Naive thymus-derived CD8-positive, alpha-beta T cell (primary cell): Measurements from ENCODE around the gene ITGB3. TPM values are rescaled to one million over a fixed set of nuclear protein-coding genes. Genes with fewer than 3 reads are reported as not detected.

Experiments used
- ATAC-seq, 2 donors: fragments of 150-1000 bp; cut with Tn5 transposase in 1 of 2; sonication (Bioruptor Pico), chemical (Tn5 transposase) in 1 of 2; 1 replicate in 1 of 2; 2 replicates in 1 of 2; pipeline ENCODE4 v1.10.0; 2021; ENCODE audit warnings: mild to moderate bottlenecking in 2 of 2, moderate library complexity in 2 of 2
- POLR2A ChIA-PET: fragments of 350-600 bp; sonication (Branson Sonifier 250); formaldehyde crosslinking; loops from one replicate; lab custom pipeline; 2021; ENCODE audit warnings: antibody characterized with exemption; lab: Charles Lee
- DNase-seq, 10 donors: peaks; one replicate each; pipeline versions ENCODE4 v3.0.0 to v3.0.0-alpha.2; 2020 to 2022
- H3K27ac Mint-ChIP-seq, 10 donors: one replicate each; pipeline ENCODE4 v1.8.0; 2020 to 2022; ENCODE audit warnings: mild to moderate bottlenecking in 10 of 10, mixed read lengths in 10 of 10, moderate library complexity in 4 of 10, inconsistent platforms in 1 of 10
- H3K27me3 Mint-ChIP-seq, 5 donors: one replicate each; pipeline ENCODE4 v1.8.0; 2021 to 2022; ENCODE audit warnings: mixed read lengths in 5 of 5
- H3K36me3 Mint-ChIP-seq, 3 donors: one replicate each; pipeline ENCODE4 v1.8.0; 2020 to 2022; ENCODE audit warnings: mixed read lengths in 3 of 3, mild to moderate bottlenecking in 2 of 3, inconsistent platforms in 1 of 3
- H3K4me1 Mint-ChIP-seq, 4 donors: one replicate each; pipeline ENCODE4 v1.8.0; 2021 to 2022; ENCODE audit warnings: mixed read lengths in 4 of 4
- H3K4me3 Mint-ChIP-seq, 10 donors: one replicate each; pipeline ENCODE4 v1.8.0; 2020 to 2022; ENCODE audit warnings: mild to moderate bottlenecking in 10 of 10, mixed read lengths in 10 of 10, moderate library complexity in 6 of 10, inconsistent platforms in 1 of 10
- H3K9me3 Mint-ChIP-seq, 9 donors: one replicate each; pipeline ENCODE4 v1.8.0; 2020 to 2022; ENCODE audit warnings: mixed read lengths in 9 of 9, mild to moderate bottlenecking in 3 of 9, inconsistent platforms in 1 of 9, moderate library complexity in 1 of 9
- polyA plus RNA-seq, 3 donors: library from polyadenylated mRNA; unstranded; fragments of 300-500 nt; fragmentation: Illumina TruSeq; gene quantifications; one replicate each; pipeline ENCODE4 v1.2.3, GENCODE V29; 2021
- total RNA-seq, 8 experiments: library from RNA in 2 of 8; stranded (reverse) in 2 of 8; gene quantifications; one replicate each; pipeline ENCODE4 v1.2.3 and lab custom pipeline; 2021 to 2026

The ITGB3 gene
- total and polyA plus RNA-seq, 5 experiments from 2014 or later, result not detected

GRCh38 chr17:47286198-47286914, 32.7 kb downstream of the ITGB3 start:
- ATAC-seq (peak in 1 of 2 donors; percentile 33), DNase-seq (no peak)
- POLR2A ChIA-PET, result no interaction called here
- Mint-ChIP-seq H3K27me3 (peaks cover 0 to 15% (median 4%) of the 10 kb centered on the region in 5 donors), H3K36me3 (no peaks in the 10 kb centered on the region), H3K4me3 (no peak overlapping the region), H3K4me1 (peaks cover 0 to 20% (median 0%) of the 10 kb centered on the region in 4 donors), H3K9me3 (no peaks in the 10 kb centered on the region), H3K27ac (peak overlapping the region in 2 of 10 donors; percentile 49 to 55)

- no peaks in the 10 kb centered on the region for H3K36me3 Mint-ChIP-seq
- H3K27ac Mint-ChIP-seq, result no peak overlapping the region
- H3K4me1 Mint-ChIP-seq, result peaks cover 0 to 17% (median 0%) of the 10 kb centered on the region in 4 donors
- DNase-seq (no peak), ATAC-seq (no peak)
- H3K4me3 Mint-ChIP-seq, result no peak overlapping the region
- peaks cover 0 to 15% (median 4%) of the 10 kb centered on the region in 5 donors for H3K27me3 Mint-ChIP-seq
- POLR2A ChIA-PET, result no interaction called here
- H3K9me3 Mint-ChIP-seq, result no peaks in the 10 kb centered on the region
These were observed 33.4 kb downstream of the ITGB3 start for GRCh38 chr17:47287068-47287467.

- Mint-ChIP-seq H3K27me3 (peaks cover 0 to 15% (median 4%) of the 10 kb centered on the region in 5 donors), H3K4me1 (peaks cover 0 to 17% (median 0%) of the 10 kb centered on the region in 4 donors), H3K4me3 (no peak overlapping the region), H3K36me3 (no peaks in the 10 kb centered on the region), H3K9me3 (no peaks in the 10 kb centered on the region), H3K27ac (no peak overlapping the region)
- POLR2A ChIA-PET, result no interaction called here
- ATAC-seq (no peak), DNase-seq (no peak)
These were observed 34.0 kb downstream of the ITGB3 start for GRCh38 chr17:47287639-47288038.

- DNase-seq (no peak), ATAC-seq (no peak)
- H3K27me3 Mint-ChIP-seq, result peaks cover 0 to 12% (median 4%) of the 10 kb centered on the region in 5 donors
These were observed 35.0 kb downstream of the ITGB3 start for GRCh38 chr17:47288531-47289116.

GRCh38 chr17:47289302-47289701, 35.7 kb downstream of the ITGB3 start:
- Mint-ChIP-seq H3K27ac (peak overlapping the region in 1 of 10 donors; percentile 24), H3K4me1 (peaks cover 0 to 29% (median 0%) of the 10 kb centered on the region in 4 donors), H3K36me3 (no peaks in the 10 kb centered on the region), H3K27me3 (peaks cover 0 to 12% (median 4%) of the 10 kb centered on the region in 5 donors), H3K9me3 (no peaks in the 10 kb centered on the region), H3K4me3 (no peak overlapping the region)
- DNase-seq (no peak), ATAC-seq (no peak)
- POLR2A ChIA-PET, result no interaction called here

More at GRCh38 chr17:47288531-47289116, 35.0 kb downstream of the ITGB3 start:
- H3K27ac Mint-ChIP-seq, result no peak overlapping the region
- H3K36me3 Mint-ChIP-seq, result no peaks in the 10 kb centered on the region
- H3K4me1 Mint-ChIP-seq, result peaks cover 0 to 23% (median 0%) of the 10 kb centered on the region in 4 donors
- no peak overlapping the region for H3K4me3 Mint-ChIP-seq
- POLR2A ChIA-PET, result no interaction called here
- no peaks in the 10 kb centered on the region for H3K9me3 Mint-ChIP-seq

GRCh38 chr17:47290870-47291241, 37.2 kb downstream of the ITGB3 start:
- ATAC-seq (no peak), DNase-seq (no peak)
- POLR2A ChIA-PET, result no interaction called here
- H3K9me3 Mint-ChIP-seq, result no peaks in the 10 kb centered on the region
- H3K27me3 Mint-ChIP-seq, result peaks cover 0 to 15% (median 7%) of the 10 kb centered on the region in 5 donors
- H3K4me3 Mint-ChIP-seq, result no peak overlapping the region
- H3K36me3 Mint-ChIP-seq, result no peaks in the 10 kb centered on the region
- H3K27ac Mint-ChIP-seq, result no peak overlapping the region
- peaks cover 0 to 38% (median 0%) of the 10 kb centered on the region in 4 donors for H3K4me1 Mint-ChIP-seq

- Mint-ChIP-seq H3K27me3 (peaks cover 0 to 15% (median 7%) of the 10 kb centered on the region in 5 donors), H3K9me3 (no peaks in the 10 kb centered on the region), H3K4me1 (peaks cover 0 to 34% (median 0%) of the 10 kb centered on the region in 4 donors), H3K36me3 (no peaks in the 10 kb centered on the region), H3K27ac (no peak overlapping the region), H3K4me3 (no peak overlapping the region)
- POLR2A ChIA-PET, result no interaction called here
- DNase-seq (no peak), ATAC-seq (no peak)
These were observed 37.7 kb downstream of the ITGB3 start for GRCh38 chr17:47291242-47291873.

GRCh38 chr17:47292206-47292605, 38.6 kb downstream of the ITGB3 start:
- Mint-ChIP-seq H3K4me3 (no peak overlapping the region), H3K27ac (no peak overlapping the region), H3K36me3 (no peaks in the 10 kb centered on the region), H3K4me1 (peaks cover 0 to 26% (median 0%) of the 10 kb centered on the region in 4 donors), H3K27me3 (peaks cover 0 to 14% (median 7%) of the 10 kb centered on the region in 5 donors), H3K9me3 (no peaks in the 10 kb centered on the region)
- DNase-seq (no peak), ATAC-seq (no peak)
- POLR2A ChIA-PET, result no interaction called here

GRCh38 chr17:47295037-47295873, 41.6 kb downstream of the ITGB3 start:
- POLR2A ChIA-PET, result no interaction called here
- Mint-ChIP-seq H3K27me3 (peaks cover 0 to 9% (median 5%) of the 10 kb centered on the region in 5 donors), H3K36me3 (no peaks in the 10 kb centered on the region), H3K9me3 (no peaks in the 10 kb centered on the region), H3K27ac (peak overlapping the region in 1 of 10 donors; percentile 53), H3K4me3 (no peak overlapping the region), H3K4me1 (peaks cover 0 to 21% (median 0%) of the 10 kb centered on the region in 4 donors)
- no peak for DNase-seq
- ATAC-seq, result no peak

- no peaks in the 10 kb centered on the region for H3K36me3 Mint-ChIP-seq
- no peak overlapping the region for H3K27ac Mint-ChIP-seq
- POLR2A ChIA-PET, result no interaction called here
- no peak overlapping the region for H3K4me3 Mint-ChIP-seq
- peaks cover 0 to 21% (median 0%) of the 10 kb centered on the region in 4 donors for H3K4me1 Mint-ChIP-seq
- peaks cover 0 to 3% (median 0%) of the 10 kb centered on the region in 9 donors for H3K9me3 Mint-ChIP-seq
- DNase-seq, result no peak
- ATAC-seq, result no peak
- peaks cover 0 to 9% (median 3%) of the 10 kb centered on the region in 5 donors for H3K27me3 Mint-ChIP-seq
These were observed 42.2 kb downstream of the ITGB3 start for GRCh38 chr17:47295874-47296255.

- peaks cover 0 to 9% (median 3%) of the 10 kb centered on the region in 5 donors for H3K27me3 Mint-ChIP-seq
- no peak for DNase-seq
- peaks cover 0 to 21% (median 0%) of the 10 kb centered on the region in 4 donors for H3K4me1 Mint-ChIP-seq
- H3K36me3 Mint-ChIP-seq, result peaks cover 0 to 7% (median 6%) of the 10 kb centered on the region in 3 donors
- H3K4me3 Mint-ChIP-seq, result no peak overlapping the region
- H3K27ac Mint-ChIP-seq, result peak overlapping the region in 1 of 10 donors; percentile 17
- H3K9me3 Mint-ChIP-seq, result peaks cover 0 to 23% (median 7%) of the 10 kb centered on the region in 9 donors
- POLR2A ChIA-PET, result no interaction called here
- no peak for ATAC-seq
These were observed 44.2 kb downstream of the ITGB3 start for GRCh38 chr17:47297661-47298400.

- Mint-ChIP-seq H3K36me3 (peaks cover 0 to 8% (median 7%) of the 10 kb centered on the region in 3 donors), H3K27me3 (peaks cover 0 to 9% (median 3%) of the 10 kb centered on the region in 5 donors), H3K27ac (peak overlapping the region in 1 of 10 donors; percentile 53), H3K4me1 (peaks cover 0 to 15% (median 0%) of the 10 kb centered on the region in 4 donors), H3K4me3 (no peak overlapping the region), H3K9me3 (peaks cover 0 to 23% (median 7%) of the 10 kb centered on the region in 9 donors)
- ATAC-seq (no peak), DNase-seq (no peak)
- POLR2A ChIA-PET, result no interaction called here
These were observed 45.1 kb downstream of the ITGB3 start for GRCh38 chr17:47298712-47299111.
